MM.1S (cell line): ENCODE results near the gene SLIT3.
A peak's percentile ranks its signal among the peaks of the same experiment; 100 is the strongest.

Source experiments
- CTCF ChIP-seq: fragments of 300-600 bp; sonication (generic); IDR thresholded peaks from 2 replicates; pipeline ENCODE4 v1.5.1; 2016; ENCODE audit warnings: antibody characterized with exemption, low read length, mixed read lengths
- EZH2 ChIP-seq: fragments of 300-600 bp; sonication (generic); optimal IDR thresholded peaks from 2 replicates; pipeline ENCODE3; 2017; ENCODE audit warnings: low read depth, mild to moderate bottlenecking, antibody characterized with exemption, low read length, mixed read lengths

- no peak for TF ChIP-seq EZH2
- peak; percentile 84 for TF ChIP-seq CTCF
Measured at GRCh38 chr5:168947212-168947868, 353.6 kb downstream of the SLIT3 start.
